SK-N-SH treated with all-trans-retinoic acid at 6 μM for 48 hours (cell line): ENCODE measurements around the gene FOXE3.

Experiments
- ATAC-seq: fragments of 200-7000 bp; cut with Tn5 transposase; 3 replicates; pipeline ENCODE4 v1.9.1; 2020; ENCODE audit warnings: mild to moderate bottlenecking, moderate library complexity
- ARNTL ChIP-seq: fragments of 450-650 bp; formaldehyde crosslinking; IDR thresholded peaks from 2 replicates; pipeline ENCODE4 v1.5.0; 2020; ENCODE audit warnings: low read depth, mild to moderate bottlenecking, moderate library complexity, borderline replicate concordance
- BACH2 ChIP-seq: fragments of 250-450 bp; sonication (Bioruptor Pico); IDR thresholded peaks from 2 replicates; pipeline ENCODE4 v1.9.0; 2021; ENCODE audit warnings: mild to moderate bottlenecking, borderline replicate concordance
- CREB5 ChIP-seq: fragments of 250-450 bp; sonication (Bioruptor Pico); IDR thresholded peaks from 2 replicates; pipeline ENCODE4 v1.5.1; 2020; ENCODE audit warnings: low read depth, mild to moderate bottlenecking, moderate library complexity
- CSDC2 ChIP-seq: fragments of 250-450 bp; sonication (Bioruptor Pico); IDR thresholded peaks from 2 replicates; pipeline ENCODE4 v1.5.0; 2020; ENCODE audit warnings: mild to moderate bottlenecking, moderate library complexity
- GLIS3 ChIP-seq: fragments of 250-450 bp; sonication (Bioruptor Pico); IDR thresholded peaks from 2 replicates; pipeline ENCODE4 v1.5.0; 2020; ENCODE audit warnings: mild to moderate bottlenecking, moderate library complexity
- ISL1 ChIP-seq: fragments of 250-450 bp; sonication (Bioruptor Pico); IDR thresholded peaks from 2 replicates; pipeline ENCODE4 v2.1.2; 2022; ENCODE audit warnings: mild to moderate bottlenecking, moderate library complexity
- OSR1 ChIP-seq: fragments of 250-450 bp; sonication (Bioruptor Pico); IDR thresholded peaks from 2 replicates; pipeline ENCODE4 v1.8.0; 2022; ENCODE audit warnings: moderate library complexity, mild to moderate bottlenecking, inconsistent platforms
- PATZ1 ChIP-seq: fragments of 250-450 bp; sonication (Bioruptor Pico); IDR thresholded peaks from 2 replicates; pipeline ENCODE4 v1.8.0; 2020; ENCODE audit warnings: mild to moderate bottlenecking, moderate library complexity, borderline replicate concordance
- POU6F1 ChIP-seq: fragments of 250-450 bp; sonication (Bioruptor Pico); IDR thresholded peaks from 2 replicates; pipeline ENCODE4 v1.8.0; 2021; ENCODE audit warnings: low read depth, mild to moderate bottlenecking, moderate library complexity, borderline replicate concordance
- PPARA ChIP-seq: fragments of 250-450 bp; sonication (Bioruptor Pico); IDR thresholded peaks from 2 replicates; pipeline ENCODE4 v1.5.0; 2020; ENCODE audit warnings: mild to moderate bottlenecking, borderline replicate concordance
- RARB ChIP-seq: fragments of 250-450 bp; sonication (Bioruptor Pico); IDR thresholded peaks from 2 replicates; pipeline ENCODE4 v1.8.0; 2021; ENCODE audit warnings: mild to moderate bottlenecking, moderate library complexity
- SNAI2 ChIP-seq: fragments of 250-450 bp; sonication (Bioruptor Pico); IDR thresholded peaks from 2 replicates; pipeline ENCODE4 v1.5.0; 2020; ENCODE audit warnings: mild to moderate bottlenecking, moderate library complexity
- TCF4 ChIP-seq: fragments of 250-450 bp; sonication (Bioruptor Pico); IDR thresholded peaks from 2 replicates; pipeline ENCODE4 v1.8.0; 2021; ENCODE audit warnings: mild to moderate bottlenecking, moderate library complexity, borderline replicate concordance
- TSHZ2 ChIP-seq: fragments of 250-450 bp; sonication (Bioruptor Pico); IDR thresholded peaks from 2 replicates; pipeline ENCODE4 v1.5.0; 2020; ENCODE audit warnings: mild to moderate bottlenecking, moderate library complexity
- ZFP3 ChIP-seq: fragments of 250-450 bp; sonication (Bioruptor Pico); IDR thresholded peaks from 2 replicates; pipeline ENCODE4 v1.5.0; 2020; ENCODE audit warnings: mild to moderate bottlenecking, moderate library complexity
- ZFP30 ChIP-seq: fragments of 450-650 bp; formaldehyde crosslinking; IDR thresholded peaks from 2 replicates; pipeline ENCODE4 v1.5.0; 2022; ENCODE audit warnings: mild to moderate bottlenecking, moderate library complexity
- ZNF565 ChIP-seq: fragments of 450-650 bp; formaldehyde crosslinking; conservative IDR thresholded peaks from 2 replicates; pipeline ENCODE4 v1.5.0; 2020; ENCODE audit warnings: low read depth, mild to moderate bottlenecking, moderate library complexity
- ZNF8 ChIP-seq: fragments of 450-650 bp; formaldehyde crosslinking; IDR thresholded peaks from 2 replicates; pipeline ENCODE4 v1.5.0; 2020; ENCODE audit warnings: mild to moderate bottlenecking, moderate library complexity

FOXE3 gene

GRCh38 chr1:47460040-47460439, 44.0 kb downstream of the FOXE3 start:
- no peak for TF ChIP-seq BACH2 (CRISPR knock-in tag)
- TF ChIP-seq ZNF565 (CRISPR knock-in tag): no peak
- TF ChIP-seq RARB (CRISPR knock-in tag): no peak
- no peak for TF ChIP-seq PATZ1 (CRISPR knock-in tag)
- TF ChIP-seq OSR1 (CRISPR knock-in tag): no peak
- TF ChIP-seq TCF4: no peak
- TF ChIP-seq ZNF8 (CRISPR knock-in tag): no peak
- TF ChIP-seq ARNTL (CRISPR knock-in tag): no peak
- TF ChIP-seq ZFP3 (CRISPR knock-in tag): no peak
- no peak for TF ChIP-seq CREB5 (CRISPR knock-in tag)
- TF ChIP-seq TSHZ2 (CRISPR knock-in tag): no peak
- TF ChIP-seq ISL1 (CRISPR knock-in tag): no peak
- TF ChIP-seq CSDC2: no peak
- TF ChIP-seq SNAI2 (CRISPR knock-in tag): no peak
- ATAC-seq: no peak

DNA sequence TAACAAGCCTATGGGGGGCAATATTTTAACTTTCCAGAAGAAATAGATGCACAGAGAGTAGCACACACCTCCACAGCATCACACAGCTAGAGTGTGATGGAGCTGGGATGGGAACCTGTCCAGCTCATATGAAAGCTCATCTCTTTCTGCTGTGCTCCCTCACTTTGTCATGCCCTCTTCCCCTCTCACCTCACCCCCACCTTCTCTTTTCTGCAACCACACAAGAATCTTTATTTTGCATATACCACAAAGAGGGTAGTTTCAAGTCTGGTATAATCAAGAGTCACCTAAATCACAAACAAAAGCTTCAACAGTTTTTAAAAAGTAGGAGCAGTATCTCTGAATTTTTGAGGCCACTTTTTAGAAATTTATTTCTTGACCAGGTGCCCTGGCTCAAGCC, 44.4 kb downstream of the FOXE3 start:
- ATAC-seq: no peak
- TF ChIP-seq CREB5 (CRISPR knock-in tag) (no peak), OSR1 (CRISPR knock-in tag) (no peak), TCF4 (no peak), PATZ1 (CRISPR knock-in tag) (no peak), PPARA (CRISPR knock-in tag) (no peak), GLIS3 (CRISPR knock-in tag) (no peak), SNAI2 (CRISPR knock-in tag) (no peak), ZFP30 (CRISPR knock-in tag) (no peak), POU6F1 (no peak), TSHZ2 (CRISPR knock-in tag) (no peak), ZFP3 (CRISPR knock-in tag) (no peak)
